ENCODE results near the gene MTARC2. TPM values are rescaled to one million over a fixed set of nuclear protein-coding genes. Genes with fewer than 3 reads are reported as not detected.

MTARC2 gene
- total and polyA plus RNA-seq, 10 of the 15 experiments (the other 5 are each of a cell fraction or from before 2014, with no cell fraction given), result 1.9 to 5.5 (median 3.3) TPM

DNA sequence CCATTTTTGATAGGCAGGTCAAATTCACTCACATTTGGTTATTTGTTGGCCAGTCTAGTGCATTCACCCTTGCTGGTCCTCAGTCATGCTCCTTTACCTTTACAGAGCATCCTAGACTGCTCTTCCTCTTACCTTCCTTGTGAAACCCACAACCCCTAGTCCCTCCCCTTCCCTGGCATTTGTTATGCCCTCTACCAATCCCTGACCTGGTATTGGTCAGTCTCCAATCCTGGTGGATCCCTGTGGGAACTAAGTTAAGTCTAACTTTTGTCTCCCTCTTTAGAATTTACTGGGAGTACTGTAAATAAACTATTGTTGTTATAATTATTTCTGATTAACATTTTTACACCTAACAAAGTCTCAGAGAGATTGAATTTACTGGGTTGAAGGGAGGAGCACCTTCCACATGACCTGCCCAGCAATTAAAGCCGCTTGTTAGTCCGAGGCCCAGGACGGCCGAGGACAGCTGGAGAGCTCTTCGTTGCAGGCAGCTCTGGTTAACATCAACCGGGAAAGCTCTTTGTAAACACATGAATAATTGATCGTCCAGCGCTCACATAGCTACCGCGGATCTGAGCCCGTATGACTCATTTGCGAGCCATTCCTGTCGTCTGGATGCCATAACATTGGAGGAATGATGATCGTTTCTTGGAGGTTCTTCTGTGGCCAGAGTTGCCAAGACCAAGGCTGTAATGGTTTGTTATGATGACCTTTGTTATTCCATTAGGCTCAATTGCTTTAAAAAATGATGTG, 70.5 kb downstream of the MTARC2 start:
- intact Hi-C loops (cut with micrococcal nuclease; ENCODE audit: unreplicated experiment) (no loop called here), in situ Hi-C loops (cut with MboI) (no loop called here)
- Histone ChIP-seq H3K79me2 (ENCODE audit: control insufficient read depth, insufficient read depth, low read length) (no peaks in the 10 kb centered on the region), H3K4me2 (ENCODE audit: control insufficient read depth, insufficient read depth) (no peak overlapping the region), H3K9me3 (replicated peaks; ENCODE audit: control insufficient read depth, insufficient read depth, low read length) (no peaks in the 10 kb centered on the region), H3K27me3 (replicated peaks in 1 of 2; ENCODE audit: control insufficient read depth in 2 of 2, insufficient read depth in 2 of 2, low read length in 1 of 2) (no peaks in the 10 kb centered on the region), H4K20me1 (ENCODE audit: control insufficient read depth, insufficient read depth) (no peaks in the 10 kb centered on the region), H3K9ac (ENCODE audit: control insufficient read depth, insufficient read depth, low read length) (no peak overlapping the region), H3K36me3 (ENCODE audit: control insufficient read depth in 2 of 2, insufficient read depth in 2 of 2, low read length in 1 of 2) (no peaks in the 10 kb centered on the region), H3K27ac (ENCODE audit: control insufficient read depth, insufficient read depth) (no peak overlapping the region), H2AFZ (ENCODE audit: control insufficient read depth, low read depth, low read length) (no peak overlapping the region), H3K4me1 (ENCODE audit: control insufficient read depth, insufficient read depth, low read length) (no peaks in the 10 kb centered on the region), H3K4me3 (no peak overlapping the region)
- ATAC-seq (no peak), DNase-seq (ENCODE audit: low read depth, low spot score) (no peak), FAIRE-seq (no peak)
- no TSS peak for BruUV-seq (replicated peaks)
- 59% methylated on average over 14 of the region's 14 CpGs for WGBS (ENCODE audit: insufficient coverage, insufficient replicate concordance, low lambda C conversion rate, missing lambda C conversion rate)
- ChIA-PET CTCF (interaction anchor here (0.9 to 2.0 kb wide), 2 partner anchors 8 to 11 kb away, joined by 3 to 11 read pairs; no protein-coding TSS in a partner anchor), RAD21 (ENCODE audit: unreplicated experiment) (no interaction called here), SMC1A (ENCODE audit: uncharacterized antibody, unreplicated experiment) (no interaction called here), POLR2A (no interaction called here)
- TF ChIP-seq RFX5 (IDR thresholded peaks at IDR 0.05; ENCODE audit: low read depth, low read length), result no peak
- TF ChIP-seq LARP7 (IDR thresholded peaks at IDR 0.05), result no peak
- TF ChIP-seq, protein P1, sequence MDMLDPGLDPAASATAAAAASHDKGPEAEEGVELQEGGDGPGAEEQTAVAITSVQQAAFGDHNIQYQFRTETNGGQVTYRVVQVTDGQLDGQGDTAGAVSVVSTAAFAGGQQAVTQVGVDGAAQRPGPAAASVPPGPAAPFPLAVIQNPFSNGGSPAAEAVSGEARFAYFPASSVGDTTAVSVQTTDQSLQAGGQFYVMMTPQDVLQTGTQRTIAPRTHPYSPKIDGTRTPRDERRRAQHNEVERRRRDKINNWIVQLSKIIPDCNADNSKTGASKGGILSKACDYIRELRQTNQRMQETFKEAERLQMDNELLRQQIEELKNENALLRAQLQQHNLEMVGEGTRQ (IDR thresholded peaks at IDR 0.05; ENCODE audit: borderline replicate concordance, low read depth, low read length), result no peak
- TF ChIP-seq RAD51 (IDR thresholded peaks at IDR 0.05), result no peak
- TF ChIP-seq, protein P2, sequence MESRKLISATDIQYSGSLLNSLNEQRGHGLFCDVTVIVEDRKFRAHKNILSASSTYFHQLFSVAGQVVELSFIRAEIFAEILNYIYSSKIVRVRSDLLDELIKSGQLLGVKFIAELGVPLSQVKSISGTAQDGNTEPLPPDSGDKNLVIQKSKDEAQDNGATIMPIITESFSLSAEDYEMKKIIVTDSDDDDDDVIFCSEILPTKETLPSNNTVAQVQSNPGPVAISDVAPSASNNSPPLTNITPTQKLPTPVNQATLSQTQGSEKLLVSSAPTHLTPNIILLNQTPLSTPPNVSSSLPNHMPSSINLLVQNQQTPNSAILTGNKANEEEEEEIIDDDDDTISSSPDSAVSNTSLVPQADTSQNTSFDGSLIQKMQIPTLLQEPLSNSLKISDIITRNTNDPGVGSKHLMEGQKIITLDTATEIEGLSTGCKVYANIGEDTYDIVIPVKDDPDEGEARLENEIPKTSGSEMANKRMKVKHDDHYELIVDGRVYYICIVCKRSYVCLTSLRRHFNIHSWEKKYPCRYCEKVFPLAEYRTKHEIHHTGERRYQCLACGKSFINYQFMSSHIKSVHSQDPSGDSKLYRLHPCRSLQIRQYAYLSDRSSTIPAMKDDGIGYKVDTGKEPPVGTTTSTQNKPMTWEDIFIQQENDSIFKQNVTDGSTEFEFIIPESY (IDR thresholded peaks at IDR 0.05), result no peak
- TF ChIP-seq HCFC1 (IDR thresholded peaks at IDR 0.05; ENCODE audit: low read length), result no peak
- TF ChIP-seq GABPA (IDR thresholded peaks at IDR 0.05; ENCODE audit: low read depth), result no peak
- TF ChIP-seq HDGF (IDR thresholded peaks at IDR 0.05), result no peak
- no peak for TF ChIP-seq PAX8 (IDR thresholded peaks at IDR 0.05)
- no peak for TF ChIP-seq ASH2L (IDR thresholded peaks at IDR 0.05; ENCODE audit: borderline replicate concordance, low read depth)
- no peak for TF ChIP-seq SMC3 (IDR thresholded peaks at IDR 0.05; ENCODE audit: borderline replicate concordance, low read length)
- TF ChIP-seq, protein P3, sequence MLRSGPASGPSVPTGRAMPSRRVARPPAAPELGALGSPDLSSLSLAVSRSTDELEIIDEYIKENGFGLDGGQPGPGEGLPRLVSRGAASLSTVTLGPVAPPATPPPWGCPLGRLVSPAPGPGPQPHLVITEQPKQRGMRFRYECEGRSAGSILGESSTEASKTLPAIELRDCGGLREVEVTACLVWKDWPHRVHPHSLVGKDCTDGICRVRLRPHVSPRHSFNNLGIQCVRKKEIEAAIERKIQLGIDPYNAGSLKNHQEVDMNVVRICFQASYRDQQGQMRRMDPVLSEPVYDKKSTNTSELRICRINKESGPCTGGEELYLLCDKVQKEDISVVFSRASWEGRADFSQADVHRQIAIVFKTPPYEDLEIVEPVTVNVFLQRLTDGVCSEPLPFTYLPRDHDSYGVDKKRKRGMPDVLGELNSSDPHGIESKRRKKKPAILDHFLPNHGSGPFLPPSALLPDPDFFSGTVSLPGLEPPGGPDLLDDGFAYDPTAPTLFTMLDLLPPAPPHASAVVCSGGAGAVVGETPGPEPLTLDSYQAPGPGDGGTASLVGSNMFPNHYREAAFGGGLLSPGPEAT (IDR thresholded peaks at IDR 0.05; ENCODE audit: low read depth), result no peak
- TF ChIP-seq STAT3 (IDR thresholded peaks at IDR 0.05; ENCODE audit: low read depth, low read length), result no peak
- no peak for TF ChIP-seq BCL11A (IDR thresholded peaks at IDR 0.05; ENCODE audit: low read depth, low read length)
- TF ChIP-seq CBFB (IDR thresholded peaks at IDR 0.05; ENCODE audit: low read depth), result no peak
- TF ChIP-seq TCF3 (IDR thresholded peaks at IDR 0.05; ENCODE audit: borderline replicate concordance, insufficient read depth, low read depth, low read length), result no peak
- TF ChIP-seq, protein P4, sequence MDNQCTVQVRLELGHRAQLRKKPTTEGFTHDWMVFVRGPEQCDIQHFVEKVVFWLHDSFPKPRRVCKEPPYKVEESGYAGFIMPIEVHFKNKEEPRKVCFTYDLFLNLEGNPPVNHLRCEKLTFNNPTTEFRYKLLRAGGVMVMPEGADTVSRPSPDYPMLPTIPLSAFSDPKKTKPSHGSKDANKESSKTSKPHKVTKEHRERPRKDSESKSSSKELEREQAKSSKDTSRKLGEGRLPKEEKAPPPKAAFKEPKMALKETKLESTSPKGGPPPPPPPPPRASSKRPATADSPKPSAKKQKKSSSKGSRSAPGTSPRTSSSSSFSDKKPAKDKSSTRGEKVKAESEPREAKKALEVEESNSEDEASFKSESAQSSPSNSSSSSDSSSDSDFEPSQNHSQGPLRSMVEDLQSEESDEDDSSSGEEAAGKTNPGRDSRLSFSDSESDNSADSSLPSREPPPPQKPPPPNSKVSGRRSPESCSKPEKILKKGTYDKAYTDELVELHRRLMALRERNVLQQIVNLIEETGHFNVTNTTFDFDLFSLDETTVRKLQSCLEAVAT (IDR thresholded peaks at IDR 0.05), result no peak

Data from GM12878 (cell line).